Measurements from ENCODE around the gene PSME2. TPM values are rescaled to one million over a fixed set of nuclear protein-coding genes. Genes with fewer than 3 reads are reported as not detected.

Gene PSME2
- polyA plus RNA-seq, 1 donor from 2014 or later, result 73.3 TPM

GRCh38 chr14:24183014-24183481 is 36.6 kb upstream of the PSME2 start:
- Histone ChIP-seq H3F3A (ENCODE audit: insufficient read depth, low read length, poor library complexity, severe bottlenecking) (no peaks in the 10 kb centered on the region), H3K4me2 (ENCODE audit: low read length) (no peak overlapping the region), H3K9me3 (ENCODE audit: low read length) (no peaks in the 10 kb centered on the region), H3K27me3 (ENCODE audit: insufficient read depth, low read depth, low read length) (no peaks in the 10 kb centered on the region), H3K4me3 (ENCODE audit: low read length) (no peak overlapping the region), H2AFZ (ENCODE audit: low read depth, low read length) (no peak overlapping the region), H3K79me2 (replicated peaks; ENCODE audit: insufficient read depth, low read length) (no peaks in the 10 kb centered on the region), H3K9me2 (ENCODE audit: insufficient read depth, low read length) (no peaks in the 10 kb centered on the region), H3K36me3 (ENCODE audit: insufficient read depth, low read length) (no peaks in the 10 kb centered on the region), H3K27ac (ENCODE audit: low read length) (no peak overlapping the region), H3K9ac (ENCODE audit: low read length) (no peak overlapping the region), H4K20me1 (ENCODE audit: insufficient read depth) (peaks cover 1% of the 10 kb centered on the region)
- no peak for TF ChIP-seq MXI1 (conservative IDR thresholded peaks at IDR 0.05; ENCODE audit: poor library complexity, severe bottlenecking)
- TF ChIP-seq SMC3 (conservative IDR thresholded peaks at IDR 0.05; ENCODE audit: poor library complexity), result no peak
- TF ChIP-seq EZH2 (IDR thresholded peaks at IDR 0.05; ENCODE audit: borderline replicate concordance, insufficient read depth, low read length, poor library complexity, severe bottlenecking), result no peak
- TF ChIP-seq TAF1 (IDR thresholded peaks at IDR 0.05; ENCODE audit: low read depth), result no peak
- no peak for TF ChIP-seq POLR2AphosphoS5 (IDR thresholded peaks at IDR 0.05)
- no peak for TF ChIP-seq EP300 (conservative IDR thresholded peaks at IDR 0.05; ENCODE audit: poor library complexity, severe bottlenecking)
- TF ChIP-seq, protein P1, sequence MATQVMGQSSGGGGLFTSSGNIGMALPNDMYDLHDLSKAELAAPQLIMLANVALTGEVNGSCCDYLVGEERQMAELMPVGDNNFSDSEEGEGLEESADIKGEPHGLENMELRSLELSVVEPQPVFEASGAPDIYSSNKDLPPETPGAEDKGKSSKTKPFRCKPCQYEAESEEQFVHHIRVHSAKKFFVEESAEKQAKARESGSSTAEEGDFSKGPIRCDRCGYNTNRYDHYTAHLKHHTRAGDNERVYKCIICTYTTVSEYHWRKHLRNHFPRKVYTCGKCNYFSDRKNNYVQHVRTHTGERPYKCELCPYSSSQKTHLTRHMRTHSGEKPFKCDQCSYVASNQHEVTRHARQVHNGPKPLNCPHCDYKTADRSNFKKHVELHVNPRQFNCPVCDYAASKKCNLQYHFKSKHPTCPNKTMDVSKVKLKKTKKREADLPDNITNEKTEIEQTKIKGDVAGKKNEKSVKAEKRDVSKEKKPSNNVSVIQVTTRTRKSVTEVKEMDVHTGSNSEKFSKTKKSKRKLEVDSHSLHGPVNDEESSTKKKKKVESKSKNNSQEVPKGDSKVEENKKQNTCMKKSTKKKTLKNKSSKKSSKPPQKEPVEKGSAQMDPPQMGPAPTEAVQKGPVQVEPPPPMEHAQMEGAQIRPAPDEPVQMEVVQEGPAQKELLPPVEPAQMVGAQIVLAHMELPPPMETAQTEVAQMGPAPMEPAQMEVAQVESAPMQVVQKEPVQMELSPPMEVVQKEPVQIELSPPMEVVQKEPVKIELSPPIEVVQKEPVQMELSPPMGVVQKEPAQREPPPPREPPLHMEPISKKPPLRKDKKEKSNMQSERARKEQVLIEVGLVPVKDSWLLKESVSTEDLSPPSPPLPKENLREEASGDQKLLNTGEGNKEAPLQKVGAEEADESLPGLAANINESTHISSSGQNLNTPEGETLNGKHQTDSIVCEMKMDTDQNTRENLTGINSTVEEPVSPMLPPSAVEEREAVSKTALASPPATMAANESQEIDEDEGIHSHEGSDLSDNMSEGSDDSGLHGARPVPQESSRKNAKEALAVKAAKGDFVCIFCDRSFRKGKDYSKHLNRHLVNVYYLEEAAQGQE (IDR thresholded peaks at IDR 0.05; ENCODE audit: borderline replicate concordance), result no peak
- no peak for TF ChIP-seq CTCF (IDR thresholded peaks at IDR 0.05; ENCODE audit: poor library complexity, severe bottlenecking)
- no peak for TF ChIP-seq RAD21 (conservative IDR thresholded peaks at IDR 0.05)

DNA sequence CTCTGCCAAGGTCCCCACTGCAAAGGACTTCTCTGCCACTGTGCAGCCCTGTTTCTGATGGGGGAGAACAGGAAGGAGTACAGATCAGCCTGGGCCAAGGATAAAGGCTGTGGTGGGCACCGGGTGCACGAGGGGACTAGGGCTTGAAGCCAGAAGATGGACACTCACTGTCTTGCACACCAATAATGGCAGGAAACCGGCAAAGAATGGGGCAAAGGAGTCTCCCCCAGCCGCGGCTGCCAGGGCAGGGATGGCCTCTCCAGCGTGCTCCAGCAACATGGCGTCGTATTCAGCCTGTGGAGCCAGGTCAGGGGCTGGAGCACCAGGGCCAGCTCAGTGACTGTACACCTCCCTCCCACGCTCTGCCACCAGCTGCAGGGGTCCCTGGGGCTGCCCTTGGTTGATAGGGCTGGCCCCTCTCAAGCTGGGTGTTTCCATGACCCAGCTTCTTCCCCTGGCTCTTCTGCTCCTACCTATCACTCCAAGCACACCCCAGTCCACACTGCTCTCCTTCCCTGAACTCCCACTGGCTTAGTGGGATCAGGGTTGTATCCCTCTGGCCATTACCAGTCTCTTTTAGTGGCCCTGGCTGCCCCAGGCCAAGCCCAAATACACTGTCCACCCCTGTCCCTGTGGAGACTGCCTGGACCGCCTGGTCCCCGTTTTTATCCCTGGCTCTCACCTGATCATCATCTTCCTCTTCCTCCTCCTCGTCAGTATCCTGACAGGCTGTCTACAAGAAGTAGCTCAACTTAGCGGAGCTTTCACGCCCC is 35.9 kb upstream of the PSME2 start:
- Histone ChIP-seq H3K9me2 (ENCODE audit: insufficient read depth, low read length) (no peaks in the 10 kb centered on the region), H3K27ac (ENCODE audit: low read length) (no peak overlapping the region), H3K27me3 (ENCODE audit: insufficient read depth, low read depth, low read length) (no peaks in the 10 kb centered on the region)

More for the DNA sequence above, 35.9 kb upstream of the PSME2 start:
- no peaks in the 10 kb centered on the region for H4K20me1 ChIP-seq (ENCODE audit: insufficient read depth)
- H3F3A ChIP-seq (ENCODE audit: insufficient read depth, low read length, poor library complexity, severe bottlenecking), result no peaks in the 10 kb centered on the region
- H3K4me3 ChIP-seq (ENCODE audit: low read length), result no peak overlapping the region
- no peak overlapping the region for H2AFZ ChIP-seq (ENCODE audit: low read depth, low read length)
- no peak overlapping the region for H3K9ac ChIP-seq (ENCODE audit: low read length)
- no peaks in the 10 kb centered on the region for H3K79me2 ChIP-seq (replicated peaks; ENCODE audit: insufficient read depth, low read length)
- H3K9me3 ChIP-seq (ENCODE audit: low read length), result no peaks in the 10 kb centered on the region
- H3K4me2 ChIP-seq (ENCODE audit: low read length), result no peak overlapping the region
- H3K36me3 ChIP-seq (ENCODE audit: insufficient read depth, low read length), result no peaks in the 10 kb centered on the region
- TF ChIP-seq EP300 (conservative IDR thresholded peaks at IDR 0.05; ENCODE audit: poor library complexity, severe bottlenecking), result no peak
- TF ChIP-seq MXI1 (conservative IDR thresholded peaks at IDR 0.05; ENCODE audit: poor library complexity, severe bottlenecking), result no peak

Data from neural cell (in vitro differentiated cells).